GM12878 (cell line): ENCODE results near the gene RASAL3. TPM values are rescaled to one million over a fixed set of nuclear protein-coding genes. Genes with fewer than 3 reads are reported as not detected.

Source experiments
- BACH1 ChIP-seq: fragments of 450-650 bp; IDR thresholded peaks from 2 replicates; pipeline ENCODE4 v1.6.1; 2017; ENCODE audit warnings: mild to moderate bottlenecking, borderline replicate concordance
- BCL11A ChIP-seq: IDR thresholded peaks from 2 replicates; pipeline ENCODE4 v1.6.1; 2011; ENCODE audit warnings: low read depth, low read length
- CBFB ChIP-seq: IDR thresholded peaks from 2 replicates; pipeline ENCODE4 v1.6.1; 2016; ENCODE audit warnings: antibody characterized with exemption, low read depth
- CBX5 ChIP-seq: sonication (generic); IDR thresholded peaks from 2 replicates; pipeline ENCODE4 v1.6.1; 2016; ENCODE audit warnings: low read depth, moderate library complexity, mild to moderate bottlenecking, inconsistent platforms
- CTCF ChIP-seq, 3 experiments: IDR thresholded peaks in 2 of 3; conservative IDR thresholded peaks in 1 of 3; 2 replicates each; pipeline ENCODE4 v1.5.1; 2011; ENCODE audit warnings: low read depth in 3 of 3, low read length in 3 of 3, mild to moderate bottlenecking in 3 of 3, control low read depth in 2 of 3, moderate library complexity in 2 of 3, inconsistent platforms in 1 of 3, mixed read lengths in 1 of 3; ENCODE audit not compliant: control insufficient read depth in 2 of 3, insufficient read depth in 1 of 3; ENCODE audit errors: extremely low read depth in 1 of 3
- E2F4 ChIP-seq: IDR thresholded peaks from 2 replicates; pipeline ENCODE4 v1.6.1; 2012; ENCODE audit warnings: low read depth, low read length, improper control_type of control experiment
- E2F8 ChIP-seq: fragments of 450-650 bp; IDR thresholded peaks from 2 replicates; pipeline ENCODE4 v1.6.1; 2018; ENCODE audit warnings: mild to moderate bottlenecking, low read depth, moderate library complexity; ENCODE audit not compliant: partially characterized antibody
- IKZF2 ChIP-seq, 2 experiments: fragments of 450-650 bp; IDR thresholded peaks; 2 replicates each; pipeline ENCODE4 v1.6.1; 2017; ENCODE audit warnings: mild to moderate bottlenecking in 2 of 2, moderate library complexity in 2 of 2
- IRF3 ChIP-seq: fragments of 450-650 bp; IDR thresholded peaks from 2 replicates; pipeline ENCODE4 v1.6.1; 2014; ENCODE audit warnings: mild to moderate bottlenecking
- KLF5 ChIP-seq: fragments of 450-650 bp; IDR thresholded peaks from 2 replicates; pipeline ENCODE4 v1.6.1; 2014; ENCODE audit warnings: mild to moderate bottlenecking; ENCODE audit not compliant: partially characterized antibody
- LARP7 ChIP-seq: fragments of 450-650 bp; IDR thresholded peaks from 2 replicates; pipeline ENCODE4 v1.6.1; 2017; ENCODE audit warnings: mild to moderate bottlenecking
- MXI1 ChIP-seq: fragments of 150-350 bp; IDR thresholded peaks from 2 replicates; pipeline ENCODE4 v1.6.1; 2011; ENCODE audit warnings: low read depth, mild to moderate bottlenecking, inconsistent platforms, low read length, improper control_type of control experiment
- RB1 ChIP-seq: fragments of 450-650 bp; formaldehyde crosslinking; IDR thresholded peaks from 2 replicates; pipeline ENCODE4 v1.6.1; 2017; ENCODE audit warnings: mild to moderate bottlenecking, borderline replicate concordance
- RELA ChIP-seq: fragments of 450-650 bp; IDR thresholded peaks from 2 replicates; pipeline ENCODE4 v1.8.0; 2014; ENCODE audit warnings: borderline replicate concordance; ENCODE audit not compliant: partially characterized antibody
- SMARCA5 ChIP-seq: fragments of 450-650 bp; IDR thresholded peaks from 2 replicates; pipeline ENCODE4 v1.6.1; 2017; ENCODE audit warnings: mild to moderate bottlenecking
- SRF ChIP-seq, 2 experiments: IDR thresholded peaks; 2 replicates each; pipeline ENCODE4 v1.6.1; 2011; ENCODE audit warnings: low read depth in 2 of 2, low read length in 2 of 2, mild to moderate bottlenecking in 1 of 2, moderate library complexity in 1 of 2
- TCF12 ChIP-seq: IDR thresholded peaks from 2 replicates; pipeline ENCODE4 v1.6.1; 2011; ENCODE audit warnings: low read depth, mild to moderate bottlenecking, low read length
- USF1 ChIP-seq: IDR thresholded peaks from 2 replicates; pipeline ENCODE4 v1.6.1; 2011; ENCODE audit warnings: borderline replicate concordance, low read depth, mild to moderate bottlenecking, moderate library complexity, mixed read lengths, low read length; ENCODE audit not compliant: insufficient read depth; ENCODE audit errors: extremely low read length
- YY1 ChIP-seq: IDR thresholded peaks from 2 replicates; pipeline ENCODE4 v1.6.1; 2011; ENCODE audit warnings: low read depth, mild to moderate bottlenecking, low read length
- ZNF24 ChIP-seq: fragments of 450-650 bp; IDR thresholded peaks from 2 replicates; pipeline ENCODE4 v1.6.1; 2017; ENCODE audit warnings: antibody characterized with exemption, mild to moderate bottlenecking
- ZNF622 ChIP-seq: fragments of 450-650 bp; IDR thresholded peaks from 2 replicates; pipeline ENCODE4 v1.6.1; 2017; ENCODE audit warnings: mild to moderate bottlenecking, inconsistent platforms
- polyA plus RNA-seq, 11 experiments: library from polyadenylated mRNA; depleted of rRNA in 4 of 11; unstranded in 6 of 11; stranded (reverse) in 5 of 11; fragments of >200 nt; fragmentation: Nextera tagmentation in 4 of 11; fragmentation: Illumina TruSeq in 1 of 11; extraction: Ambion mirVana in 4 of 11; extraction: Trizol in 1 of 11; gene quantifications; 1 replicate in 1 of 11; 2 replicates in 10 of 11; pipeline versions ENCODE4 v1.2.1 to v1.2.3, GENCODE V29; 2011 to 2016; ENCODE audit warnings: inconsistent platforms in 2 of 11, missing spikeins in 2 of 11, low read depth in 1 of 11
- total RNA-seq, 4 experiments: library from RNA; depleted of rRNA in 3 of 4; stranded (reverse); fragments of >200 nt in 3 of 4; fragmentation: Illumina TruSeq in 1 of 4; extraction: Trizol in 1 of 4; gene quantifications; 2 replicates each; pipeline versions ENCODE4 v1.2.1 to v1.2.3, GENCODE V29; 2013 to 2021

The RASAL3 gene
- total and polyA plus RNA-seq, 10 of the 15 experiments (the other 5 are each of a cell fraction or from before 2014, with no cell fraction given) = 1.7 to 81.3 (median 23.2) TPM

GRCh38 chr19:15466851-15467733 is 2.7 kb upstream of the RASAL3 start (continued):
- no peak for TF ChIP-seq USF1
- TF ChIP-seq MXI1 = no peak
- peak; percentile 24; the same call in 1 of the 2 replicates for TF ChIP-seq YY1
- no peak for TF ChIP-seq LARP7
- no peak for TF ChIP-seq RELA
- TF ChIP-seq CBX5 = 0 out of 2 replicates have a peak, but pooled peaks have one; percentile 18
- TF ChIP-seq ZNF24 = no peak
- TF ChIP-seq CBFB = no peak
- TF ChIP-seq SRF (IDR thresholded peaks at IDR 0.05; ENCODE audit: low read depth in 2 of 2, low read length in 2 of 2) = 0 out of 4 replicates have a peak, but pooled peaks of 1 of the 2 experiments have one; percentile 59
- peak; percentile 88 for TF ChIP-seq BACH1
- TF ChIP-seq E2F4 = no peak
- TF ChIP-seq SMARCA5 = peak; percentile 95
- peak in 1 of 2 experiments; percentile 42; a peak in 1 of 4 replicates for TF ChIP-seq IKZF2 (IDR thresholded peaks at IDR 0.05)
- TF ChIP-seq CTCF (IDR thresholded peaks at IDR 0.05 in 2 of 3, conservative IDR thresholded peaks at IDR 0.05 in 1 of 3; ENCODE audit: control insufficient read depth in 2 of 3, extremely low read depth in 1 of 3, insufficient read depth in 1 of 3, low read depth in 3 of 3, low read length in 3 of 3) = no peak
- no peak for TF ChIP-seq E2F8
- peak; percentile 84 for TF ChIP-seq TCF12
- no peak for TF ChIP-seq ZNF622
- TF ChIP-seq BCL11A = 0 out of 2 replicates have a peak, but pooled peaks have one; percentile 16
- no peak for TF ChIP-seq IRF3
- TF ChIP-seq KLF5 = no peak
- TF ChIP-seq RB1 = no peak
